ENCODE measurements around the gene EEIG2.

GRCh38 chr1:108585313-108585712 lies 25.4 kb downstream of the EEIG2 start:
- TF ChIP-seq SUZ12 (IDR thresholded peaks at IDR 0.05; ENCODE audit: extremely low read depth, insufficient read depth, insufficient read length) (no peak), ZNF274 (IDR thresholded peaks at IDR 0.05; ENCODE audit: low read depth, low read length) (no peak), YY1 (IDR thresholded peaks at IDR 0.05; ENCODE audit: insufficient read depth, insufficient read length) (no peak)
